GM21367 (cell line): ENCODE results near the gene TMEM63A.

Experiments
- ATAC-seq: cut with Tn5 transposase; IDR thresholded peaks from one replicate; pipeline ENCODE4 v1.9.1; 2021; ENCODE audit not compliant: unreplicated experiment

TMEM63A gene

GRCh38 chr1:225886159-225887029 is 4.2 kb upstream of the TMEM63A start:
- ATAC-seq = no peak

GRCh38 chr1:225885336-225885735 is 3.2 kb upstream of the TMEM63A start:
- ATAC-seq = no peak

GRCh38 chr1:225883616-225884265 is 1.6 kb upstream of the TMEM63A start:
- ATAC-seq = no peak

GRCh38 chr1:225882694-225883615 is 775 bp upstream of the TMEM63A start:
- peak; percentile 24 for ATAC-seq

GRCh38 chr1:225881081-225881958 is 860 bp downstream of the TMEM63A start:
- no peak for ATAC-seq

- ATAC-seq = no peak
These were observed 1.5 kb downstream of the TMEM63A start for GRCh38 chr1:225880636-225881035.

GRCh38 chr1:225880222-225880588 is 2.0 kb downstream of the TMEM63A start:
- no peak for ATAC-seq

GRCh38 chr1:225879521-225880221 is 2.5 kb downstream of the TMEM63A start:
- no peak for ATAC-seq

- ATAC-seq = no peak
These were observed 3.9 kb downstream of the TMEM63A start for GRCh38 chr1:225878282-225878681.

GRCh38 chr1:225877580-225877979 is 4.6 kb downstream of the TMEM63A start:
- no peak for ATAC-seq

GRCh38 chr1:225876900-225877510 is 5.2 kb downstream of the TMEM63A start:
- no peak for ATAC-seq

GRCh38 chr1:225875044-225875815 is 7.0 kb downstream of the TMEM63A start:
- no peak for ATAC-seq

- no peak for ATAC-seq
These were observed 7.7 kb downstream of the TMEM63A start for GRCh38 chr1:225874431-225874830.

- ATAC-seq = no peak
These were observed 8.8 kb downstream of the TMEM63A start for GRCh38 chr1:225873281-225873850.

GRCh38 chr1:225872075-225872430 is 10.1 kb downstream of the TMEM63A start:
- ATAC-seq = no peak

- ATAC-seq = no peak
These were observed 10.7 kb downstream of the TMEM63A start for GRCh38 chr1:225871359-225872074.

GRCh38 chr1:225870911-225871310 is 11.3 kb downstream of the TMEM63A start:
- no peak for ATAC-seq
